Measurements from ENCODE around the gene GRK5.

DNA sequence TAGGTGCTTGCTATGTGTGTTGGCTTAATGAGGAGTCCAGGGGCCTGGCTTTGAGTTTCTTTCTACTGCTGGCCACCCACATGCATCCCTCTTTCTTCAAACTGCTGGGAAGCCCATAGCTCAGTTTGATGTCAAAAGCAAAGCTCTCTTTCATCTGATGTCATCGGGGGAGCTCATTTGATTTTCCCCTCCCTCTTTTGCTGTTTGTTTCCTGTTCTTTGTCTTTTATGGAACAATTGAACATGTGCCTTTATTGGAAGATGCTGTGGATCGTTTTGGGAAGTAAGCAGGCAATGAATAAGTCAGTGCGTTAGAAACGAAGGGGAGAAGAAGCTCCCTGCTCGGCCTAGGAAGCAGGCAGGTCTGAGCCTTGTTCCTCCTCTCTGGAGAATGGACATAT, 140.7 kb downstream of the GRK5 start:
- TF ChIP-seq, protein P1, sequence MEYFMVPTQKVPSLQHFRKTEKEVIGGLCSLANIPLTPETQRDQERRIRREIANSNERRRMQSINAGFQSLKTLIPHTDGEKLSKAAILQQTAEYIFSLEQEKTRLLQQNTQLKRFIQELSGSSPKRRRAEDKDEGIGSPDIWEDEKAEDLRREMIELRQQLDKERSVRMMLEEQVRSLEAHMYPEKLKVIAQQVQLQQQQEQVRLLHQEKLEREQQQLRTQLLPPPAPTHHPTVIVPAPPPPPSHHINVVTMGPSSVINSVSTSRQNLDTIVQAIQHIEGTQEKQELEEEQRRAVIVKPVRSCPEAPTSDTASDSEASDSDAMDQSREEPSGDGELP (CRISPR knock-in tag; IDR thresholded peaks at IDR 0.05; ENCODE audit: borderline replicate concordance), result no peak
- TF ChIP-seq, protein P2, sequence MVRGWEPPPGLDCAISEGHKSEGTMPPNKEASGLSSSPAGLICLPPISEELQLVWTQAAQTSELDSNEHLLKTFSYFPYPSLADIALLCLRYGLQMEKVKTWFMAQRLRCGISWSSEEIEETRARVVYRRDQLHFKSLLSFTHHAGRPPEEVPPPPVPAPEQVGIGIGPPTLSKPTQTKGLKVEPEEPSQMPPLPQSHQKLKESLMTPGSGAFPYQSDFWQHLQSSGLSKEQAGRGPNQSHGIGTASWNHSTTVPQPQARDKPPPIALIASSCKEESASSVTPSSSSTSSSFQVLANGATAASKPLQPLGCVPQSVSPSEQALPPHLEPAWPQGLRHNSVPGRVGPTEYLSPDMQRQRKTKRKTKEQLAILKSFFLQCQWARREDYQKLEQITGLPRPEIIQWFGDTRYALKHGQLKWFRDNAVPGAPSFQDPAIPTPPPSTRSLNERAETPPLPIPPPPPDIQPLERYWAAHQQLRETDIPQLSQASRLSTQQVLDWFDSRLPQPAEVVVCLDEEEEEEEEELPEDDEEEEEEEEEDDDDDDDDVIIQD (CRISPR knock-in tag; IDR thresholded peaks at IDR 0.05), result no peak
- TF ChIP-seq BDP1 (IDR thresholded peaks at IDR 0.05; ENCODE audit: insufficient read depth, insufficient read length) (no peak), SRF (CRISPR knock-in tag; IDR thresholded peaks at IDR 0.05) (no peak)

Measured in K562 (cell line).